Stimulated activated naive CD4-positive, alpha-beta T cell (primary cell): ENCODE results near the gene TMEM212.
"Not testable (repeated sequence)": the region's sequence is repeated elsewhere in the genome, so short reads cannot be mapped to it uniquely, and the experiment has no call there.

Source experiments
- DNase-seq, 6 experiments: peaks; one replicate each; lab custom pipeline; 2025; lab: John Stamatoyannopoulos, UW

The TMEM212 gene

DNA sequence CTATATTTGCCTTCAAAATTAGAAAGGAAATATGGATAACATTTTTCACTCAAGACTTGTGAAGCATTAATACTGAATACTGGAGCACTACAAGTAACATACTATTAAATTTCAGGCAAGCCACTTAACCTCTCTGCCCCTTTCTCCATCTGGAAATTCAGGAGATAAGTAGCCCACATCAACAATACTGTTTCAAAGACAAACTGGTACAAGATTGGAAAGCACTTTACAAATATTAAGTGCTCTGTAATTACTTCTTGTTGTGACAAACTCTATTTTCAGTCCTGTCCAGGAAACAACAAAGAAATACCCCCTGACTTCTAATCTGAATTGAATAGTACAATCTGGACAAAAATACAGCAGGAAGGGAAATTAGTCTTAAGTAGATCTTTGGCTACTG, 49.3 kb downstream of the TMEM212 start:
- DNase-seq, result no peak

DNA sequence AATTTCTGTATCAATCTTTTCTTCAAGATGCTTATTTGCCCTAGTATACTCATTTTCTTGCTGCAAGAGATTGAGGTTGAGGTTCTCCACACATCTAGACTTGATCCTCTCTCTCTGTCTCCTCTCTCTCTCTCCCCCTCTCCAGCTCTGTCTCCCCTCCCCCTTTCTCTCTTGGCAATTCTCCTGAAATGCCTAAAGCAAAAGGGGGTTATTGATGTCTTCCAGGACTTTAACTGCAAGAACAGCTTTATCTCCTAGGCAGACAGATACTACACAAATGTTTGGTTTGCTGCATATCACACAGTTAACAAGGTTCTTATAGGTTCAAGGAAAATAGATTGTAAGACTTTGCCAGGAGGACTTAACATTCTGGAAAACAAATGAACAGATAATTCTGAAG, 52.1 kb downstream of the TMEM212 start:
- DNase-seq, result no peak

DNA sequence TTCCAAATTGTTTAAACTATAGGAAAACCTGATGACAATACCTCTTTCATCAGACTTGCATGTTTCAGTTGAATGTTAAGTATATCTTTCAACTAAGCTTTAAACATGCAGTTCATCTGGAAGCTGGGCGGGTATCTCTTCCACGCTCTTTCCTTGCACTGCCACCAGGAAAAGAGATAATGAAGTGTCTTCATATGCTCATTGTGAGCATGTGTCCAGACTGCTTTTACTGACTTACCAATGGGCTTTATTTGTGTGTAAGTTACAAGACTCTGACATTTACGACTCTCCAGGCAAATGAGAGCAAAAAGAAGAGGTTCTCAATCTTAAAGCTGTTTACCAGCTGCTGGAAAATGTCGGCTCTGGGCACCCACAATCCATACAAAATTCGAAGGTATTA, 52.8 kb downstream of the TMEM212 start:
- DNase-seq, result no peak

DNA sequence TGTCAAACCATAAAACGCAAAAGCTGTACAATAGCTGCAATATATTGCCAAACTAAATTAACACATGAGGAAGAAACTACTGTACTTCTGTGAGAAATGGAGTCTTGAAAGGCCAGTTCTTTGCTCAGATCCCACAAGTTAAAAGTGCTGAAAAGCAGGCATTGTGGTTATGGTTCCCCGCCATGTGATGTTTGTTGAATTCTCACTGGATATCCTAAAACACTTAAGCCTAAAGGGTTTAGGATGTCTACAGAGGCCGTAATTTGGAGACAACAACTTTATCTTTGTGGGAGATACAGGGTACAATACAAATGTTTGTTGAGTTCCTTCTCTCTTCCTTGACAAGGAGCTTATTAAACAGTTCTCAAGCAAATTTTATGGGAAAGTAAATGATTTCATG, 53.2 kb downstream of the TMEM212 start:
- no peak for DNase-seq

DNA sequence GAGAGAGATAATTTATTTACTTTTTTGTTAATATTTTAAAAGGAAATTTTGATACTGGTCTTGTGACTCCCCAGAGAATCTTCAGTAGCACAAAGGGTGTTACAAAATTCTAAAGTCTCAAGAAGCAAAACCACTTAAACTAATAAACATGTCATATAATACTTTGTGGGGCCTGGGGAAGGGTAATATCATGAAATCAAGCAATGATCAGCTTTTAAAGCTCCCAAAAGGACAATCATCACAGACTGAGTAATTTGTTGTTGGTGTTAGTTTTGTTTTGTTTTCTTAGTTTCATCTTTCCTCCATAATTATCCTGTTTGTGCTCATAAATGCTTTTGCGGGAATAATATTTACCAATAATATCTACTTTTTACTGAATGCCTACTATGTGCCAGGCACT, 55.0 kb downstream of the TMEM212 start:
- DNase-seq, result no peak

DNA sequence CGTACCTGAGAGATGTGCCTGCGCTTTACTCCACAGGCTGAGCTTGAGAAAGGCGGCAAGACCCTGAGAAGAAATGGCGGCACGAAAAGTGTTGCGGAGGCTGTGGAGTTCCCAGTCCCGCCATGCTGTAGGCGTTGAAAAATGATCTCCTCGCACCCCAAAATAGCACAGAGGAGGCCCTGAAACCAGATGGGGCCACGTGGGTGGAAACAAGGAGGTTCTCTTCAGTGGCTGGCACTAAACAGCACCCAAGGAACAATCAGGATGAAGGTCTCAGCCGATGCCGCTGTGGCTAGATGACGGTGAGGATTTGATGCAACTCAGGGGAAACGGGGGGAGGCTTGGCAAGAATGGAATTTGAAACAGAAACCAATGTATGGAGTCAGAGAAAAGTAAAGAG, 57.3 kb downstream of the TMEM212 start:
- no peak for DNase-seq

DNA sequence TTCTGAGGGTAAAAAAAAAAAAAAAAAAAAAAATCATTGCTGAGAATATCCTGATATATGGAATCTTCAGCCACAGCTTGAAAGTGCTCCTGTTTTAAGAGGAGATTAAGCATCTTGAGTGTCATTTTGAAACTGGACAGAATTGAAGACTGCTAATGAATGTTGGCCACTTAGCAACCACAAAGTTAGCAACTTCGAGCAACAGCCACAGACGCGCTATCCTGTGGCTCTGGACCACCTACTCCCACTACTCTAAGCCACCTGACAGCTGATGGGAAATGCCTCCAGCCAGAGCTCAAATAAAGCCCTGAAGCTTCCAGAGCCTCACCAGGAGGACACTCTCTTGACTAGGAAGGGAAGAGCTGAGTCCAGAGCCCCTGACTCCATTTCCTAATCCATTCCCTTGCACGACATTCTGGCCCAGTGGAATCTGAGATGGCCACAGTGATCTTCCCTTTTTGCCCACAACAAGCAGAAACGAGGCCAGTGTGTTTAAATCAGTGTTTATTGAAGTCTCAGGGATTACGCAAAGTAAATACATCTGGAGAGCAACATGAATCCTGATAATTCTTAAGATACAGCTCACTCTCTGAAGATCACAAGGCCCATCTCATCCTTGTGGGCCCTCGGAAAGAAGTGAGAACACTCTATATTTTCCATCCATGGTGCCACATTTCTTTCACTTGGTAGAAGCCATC, 58.6 kb downstream of the TMEM212 start:
- DNase-seq, result no peak

DNA sequence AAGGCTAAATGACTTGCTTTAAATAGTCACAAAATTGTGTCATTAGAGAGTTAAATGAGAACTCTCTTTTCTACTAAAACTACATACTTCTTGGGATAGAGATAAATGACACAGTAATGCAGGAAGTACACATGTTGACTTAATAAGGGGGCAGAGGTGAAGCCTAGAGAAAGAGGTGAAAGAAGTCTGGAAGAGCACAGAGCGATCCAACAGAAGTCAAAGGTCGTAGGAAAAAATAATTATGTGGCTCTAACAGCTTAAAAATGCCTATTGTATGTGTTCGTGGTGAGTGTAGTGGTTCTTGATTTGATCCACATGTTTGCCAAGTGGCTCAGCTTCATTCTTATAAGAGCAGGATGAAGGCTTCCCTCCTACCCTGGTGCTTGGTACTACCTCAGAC, 61.7 kb downstream of the TMEM212 start:
- DNase-seq, result no peak

DNA sequence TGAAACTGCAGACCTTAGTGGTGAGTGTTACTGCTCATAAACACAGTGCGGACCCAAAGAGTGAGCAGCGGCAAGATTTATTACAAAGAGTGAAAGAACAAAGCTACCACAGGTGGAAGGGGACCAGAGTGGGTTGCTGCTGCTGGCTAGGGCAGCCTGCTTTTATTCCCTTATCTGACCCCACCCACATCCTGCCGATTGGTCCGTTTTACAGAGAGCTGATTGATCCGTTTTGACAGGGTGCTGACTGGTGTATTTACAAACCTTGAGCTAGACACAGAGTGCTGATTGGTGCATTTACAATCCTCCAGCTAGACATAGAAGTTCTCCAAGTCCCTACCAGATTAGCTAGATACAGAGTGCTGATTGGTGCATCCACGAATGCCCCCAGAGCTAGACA, 63.4 kb downstream of the TMEM212 start:
- DNase-seq, result not testable (repeated sequence)

DNA sequence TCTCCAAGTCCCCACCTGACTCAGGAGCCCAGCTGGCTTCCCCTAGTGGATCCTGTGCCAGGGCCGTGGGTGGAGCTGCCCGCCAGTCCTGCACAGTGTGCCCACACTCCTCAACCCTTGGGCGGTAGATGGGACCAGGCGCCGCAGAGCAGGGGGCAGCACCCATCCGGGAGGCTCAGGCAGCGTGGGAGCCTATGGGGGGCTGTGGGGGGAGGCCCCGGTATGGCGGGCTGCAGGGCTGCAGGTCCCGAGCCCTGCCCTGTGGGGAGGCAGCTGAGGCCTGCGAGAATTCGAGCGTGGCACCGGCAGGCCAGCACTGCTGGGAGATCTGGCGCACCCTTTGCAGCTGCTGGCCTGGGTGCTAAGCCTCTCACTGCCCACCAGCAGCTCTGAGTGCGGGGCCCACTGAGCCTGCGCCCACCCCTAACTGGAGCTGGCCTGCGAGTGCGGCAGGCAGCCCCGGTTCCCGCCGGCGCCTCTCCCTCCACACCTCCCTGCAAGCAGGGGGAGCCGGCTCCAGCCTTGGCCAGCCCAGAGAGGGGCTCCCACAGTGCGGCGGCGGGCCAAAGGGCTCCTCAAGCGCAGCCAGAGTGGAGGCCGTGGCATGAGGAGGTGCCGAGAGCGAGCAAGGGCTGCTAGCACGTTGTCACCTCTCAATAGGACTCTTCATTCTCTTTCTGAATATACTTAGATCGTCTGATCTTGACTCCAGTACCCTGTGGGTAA, 64.0 kb downstream of the TMEM212 start:
- DNase-seq, result no peak

DNA sequence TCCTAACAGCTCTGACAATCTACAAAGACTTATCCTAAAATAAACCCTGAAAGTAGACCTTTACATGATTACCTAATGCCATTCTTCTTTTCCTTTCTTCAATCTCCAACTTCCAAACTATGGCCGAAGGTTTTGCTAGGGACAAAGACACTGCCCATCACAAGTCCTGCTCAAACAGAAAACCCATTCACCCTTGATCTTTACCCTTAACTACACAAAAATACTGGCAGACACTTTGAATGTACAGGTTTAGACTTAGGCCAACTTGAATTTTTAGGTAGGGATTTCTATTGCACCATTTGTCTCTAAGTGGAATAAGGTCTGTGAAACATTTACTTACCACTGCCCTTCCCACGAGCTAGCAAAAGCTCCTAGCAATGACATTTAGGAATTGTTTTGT, 64.6 kb downstream of the TMEM212 start:
- DNase-seq, result no peak

DNA sequence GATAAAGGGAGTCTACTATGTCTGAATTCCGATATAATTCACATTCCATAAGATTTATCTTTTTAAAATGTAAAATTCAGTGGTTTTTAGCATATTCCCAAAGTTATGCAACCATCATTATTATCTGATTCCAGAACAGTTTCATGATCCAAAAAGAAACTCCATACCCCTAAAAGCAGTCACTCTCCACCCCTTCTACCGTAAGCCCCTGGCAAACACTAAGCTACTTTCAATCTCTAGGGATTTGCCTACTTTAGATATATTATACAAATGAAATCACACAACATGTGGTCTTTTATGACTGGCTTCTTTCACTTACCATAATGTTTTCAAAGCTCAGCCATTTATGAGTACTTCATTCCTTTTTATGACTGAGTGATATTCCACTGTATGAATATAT, 65.6 kb downstream of the TMEM212 start:
- no peak for DNase-seq
